ENCODE data around the gene ANO10. TPM values are rescaled to one million over a fixed set of nuclear protein-coding genes. Genes with fewer than 3 reads are reported as not detected.

ANO10 gene
- total and polyA plus RNA-seq, 5 donors from 2014 or later = 5.3 to 9.8 (median 6.5) TPM

DNA sequence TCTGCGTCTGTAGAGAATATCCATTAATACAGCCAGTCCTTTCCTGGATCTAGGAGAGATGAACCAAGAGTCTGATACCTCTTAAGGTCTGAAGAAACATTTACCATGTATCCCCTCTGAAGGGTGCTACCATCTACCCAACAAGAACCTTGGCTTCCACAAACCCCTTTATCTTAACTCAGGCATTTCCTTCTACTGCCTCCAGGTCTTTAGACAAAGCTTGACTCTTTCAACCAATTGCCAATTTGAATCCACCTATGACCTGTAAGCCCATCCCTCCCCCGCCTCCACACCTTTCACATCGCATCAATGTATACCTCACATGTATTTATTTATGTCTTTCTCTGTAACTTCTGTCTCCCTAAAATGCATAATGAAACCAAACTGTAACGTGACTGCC, 196.0 kb downstream of the ANO10 start:
- no peaks in the 10 kb centered on the region for H3K27me3 ChIP-seq (ENCODE audit: control insufficient read depth, insufficient read depth, low read length)
- ATAC-seq (ENCODE audit: low read depth in 2 of 2) (no peak), DNase-seq (no peak)
- Mint-ChIP-seq H3K4me3 (no peak overlapping the region), H3K27me3 (no peaks in the 10 kb centered on the region), H3K36me3 (peaks cover 16% of the 10 kb centered on the region), H3K9me3 (peaks cover 0 to 13% (median 1%) of the 10 kb centered on the region in 7 donors), H3K27ac (no peak overlapping the region), H3K4me1 (no peaks in the 10 kb centered on the region)
- H3K4me3 ChIP-seq (ENCODE audit: low read depth, low read length) = no peak overlapping the region
- no peaks in the 10 kb centered on the region for H3K4me1 ChIP-seq (ENCODE audit: control insufficient read depth, insufficient read depth, low read length, poor library complexity, severe bottlenecking)
- H3K27ac ChIP-seq (ENCODE audit: insufficient read depth, low read length, poor library complexity, severe bottlenecking) = no peak overlapping the region
- H3K36me3 ChIP-seq (ENCODE audit: control insufficient read depth, insufficient read depth, low read length) = no peaks in the 10 kb centered on the region
- H3K9me3 ChIP-seq (ENCODE audit: control insufficient read depth in 2 of 2, low read length in 2 of 2) = peaks cover 0 to 7% of the 10 kb centered on the region in 2 experiments

DNA sequence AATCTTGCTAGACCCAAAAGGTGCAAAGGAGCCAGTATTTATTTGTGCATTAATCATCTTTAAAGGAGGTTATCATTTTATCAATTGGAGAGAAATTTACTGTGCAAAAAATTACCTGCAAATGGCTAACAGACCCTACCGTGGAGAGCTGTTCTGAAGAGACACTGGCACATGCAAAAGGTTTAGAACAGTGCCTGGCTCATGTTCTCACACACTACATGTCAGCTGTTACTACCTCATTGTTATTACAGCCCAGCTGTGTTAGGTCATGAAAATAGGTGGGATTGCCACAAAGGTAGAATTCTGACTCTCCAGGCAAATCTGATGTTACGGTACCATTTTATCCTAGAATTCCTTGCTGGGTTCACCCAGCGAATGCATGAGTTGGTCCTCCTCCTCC, 198.2 kb downstream of the ANO10 start:
- H3K4me1 Mint-ChIP-seq = no peaks in the 10 kb centered on the region
- H3K9me3 Mint-ChIP-seq = peaks cover 0 to 13% (median 1%) of the 10 kb centered on the region in 7 donors
- Histone ChIP-seq H3K4me3 (ENCODE audit: low read depth, low read length) (no peak overlapping the region), H3K27ac (ENCODE audit: insufficient read depth, low read length, poor library complexity, severe bottlenecking) (no peak overlapping the region), H3K27me3 (ENCODE audit: control insufficient read depth, insufficient read depth, low read length) (no peaks in the 10 kb centered on the region), H3K4me1 (ENCODE audit: control insufficient read depth, insufficient read depth, low read length, poor library complexity, severe bottlenecking) (no peaks in the 10 kb centered on the region), H3K9me3 (ENCODE audit: control insufficient read depth in 2 of 2, low read length in 2 of 2) (peaks cover 0 to 7% of the 10 kb centered on the region in 2 experiments), H3K36me3 (ENCODE audit: control insufficient read depth, insufficient read depth, low read length) (no peaks in the 10 kb centered on the region)
- no peak overlapping the region for H3K27ac Mint-ChIP-seq
- ATAC-seq (ENCODE audit: low read depth in 2 of 2) (no peak), DNase-seq (no peak)
- peaks cover 21% of the 10 kb centered on the region for H3K36me3 Mint-ChIP-seq
- no peak overlapping the region for H3K4me3 Mint-ChIP-seq
- no peaks in the 10 kb centered on the region for H3K27me3 Mint-ChIP-seq

DNA sequence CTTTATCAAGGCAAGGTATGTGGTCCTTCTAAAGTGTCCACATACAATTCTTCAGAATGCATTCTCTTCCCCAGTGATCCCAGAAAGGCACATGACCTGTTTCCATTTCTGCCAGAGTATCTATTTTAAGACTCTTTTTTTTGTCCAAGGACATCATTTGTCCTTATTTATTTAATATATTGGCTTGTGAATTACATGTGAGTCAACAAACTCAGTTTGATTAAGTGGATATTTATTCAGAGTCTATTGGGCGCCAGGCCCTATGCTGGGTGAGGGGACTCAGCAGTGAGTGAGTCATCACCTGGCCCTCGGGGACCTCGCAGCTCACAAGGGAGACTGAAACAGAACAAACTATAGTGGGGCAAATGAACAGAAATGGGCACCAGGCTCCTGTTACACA, 198.7 kb downstream of the ANO10 start:
- H3K4me1 ChIP-seq (ENCODE audit: control insufficient read depth, insufficient read depth, low read length, poor library complexity, severe bottlenecking) = no peaks in the 10 kb centered on the region
- Mint-ChIP-seq H3K27ac (peak overlapping the region in 1 of 3 donors; percentile 62), H3K36me3 (peaks cover 21% of the 10 kb centered on the region), H3K4me1 (no peaks in the 10 kb centered on the region), H3K4me3 (no peak overlapping the region), H3K27me3 (no peaks in the 10 kb centered on the region), H3K9me3 (peaks cover 0 to 13% (median 1%) of the 10 kb centered on the region in 7 donors)
- DNase-seq (no peak), ATAC-seq (ENCODE audit: low read depth in 2 of 2) (no peak)
- no peak overlapping the region for H3K4me3 ChIP-seq (ENCODE audit: low read depth, low read length)
- H3K27ac ChIP-seq (ENCODE audit: insufficient read depth, low read length, poor library complexity, severe bottlenecking) = no peak overlapping the region
- no peaks in the 10 kb centered on the region for H3K27me3 ChIP-seq (ENCODE audit: control insufficient read depth, insufficient read depth, low read length)
- H3K9me3 ChIP-seq (ENCODE audit: control insufficient read depth in 2 of 2, low read length in 2 of 2) = peaks cover 0 to 7% of the 10 kb centered on the region in 2 experiments
- H3K36me3 ChIP-seq (ENCODE audit: control insufficient read depth, insufficient read depth, low read length) = no peaks in the 10 kb centered on the region

DNA sequence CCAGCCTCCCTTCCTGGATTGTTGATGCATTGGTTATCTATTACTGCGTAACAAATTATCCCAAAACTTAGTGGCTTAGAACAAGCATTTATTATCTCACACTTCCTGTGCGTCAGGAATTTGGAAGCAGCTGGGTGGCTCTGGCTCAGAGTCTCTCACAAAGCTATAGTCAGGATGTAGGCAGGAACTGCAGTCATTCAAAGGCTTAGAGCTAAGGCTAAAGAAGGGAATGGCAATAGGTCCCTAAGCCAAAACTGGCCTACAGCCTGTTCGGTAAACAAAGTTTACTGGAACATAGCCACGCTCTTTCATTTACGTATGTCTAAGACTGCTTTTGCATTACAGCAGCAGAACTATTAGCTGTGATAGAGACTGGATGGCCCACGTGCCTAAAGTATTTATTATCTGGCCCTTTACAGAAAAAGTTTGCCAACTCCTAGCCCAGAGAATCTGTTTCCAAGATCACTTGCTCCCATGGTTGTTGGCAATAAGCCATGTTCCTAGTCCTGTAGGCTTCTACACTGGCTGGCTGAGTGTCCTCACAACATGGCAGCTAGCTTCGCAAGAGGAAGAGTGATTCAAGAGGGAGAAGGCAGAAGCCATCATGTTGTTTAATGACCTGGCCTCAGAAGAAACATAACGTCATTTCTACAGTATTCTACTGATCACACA, 203.1 kb downstream of the ANO10 start:
- H3K4me3 ChIP-seq (ENCODE audit: low read depth, low read length) = no peak overlapping the region
- Mint-ChIP-seq H3K27ac (no peak overlapping the region), H3K4me1 (peaks cover 4 to 6% (median 4%) of the 10 kb centered on the region in 4 donors), H3K4me3 (no peak overlapping the region), H3K36me3 (peaks cover 7% of the 10 kb centered on the region), H3K27me3 (no peaks in the 10 kb centered on the region), H3K9me3 (peaks cover 0 to 1% (median 0%) of the 10 kb centered on the region in 7 donors)
- H3K4me1 ChIP-seq (ENCODE audit: control insufficient read depth, insufficient read depth, low read length, poor library complexity, severe bottlenecking) = no peaks in the 10 kb centered on the region
- no peak overlapping the region for H3K27ac ChIP-seq (ENCODE audit: insufficient read depth, low read length, poor library complexity, severe bottlenecking)
- DNase-seq (no peak), ATAC-seq (ENCODE audit: low read depth in 2 of 2) (no peak)
- H3K9me3 ChIP-seq (ENCODE audit: control insufficient read depth in 2 of 2, low read length in 2 of 2) = no peaks in the 10 kb centered on the region
- H3K36me3 ChIP-seq (ENCODE audit: control insufficient read depth, insufficient read depth, low read length) = no peaks in the 10 kb centered on the region
- no peaks in the 10 kb centered on the region for H3K27me3 ChIP-seq (ENCODE audit: control insufficient read depth, insufficient read depth, low read length)

DNA sequence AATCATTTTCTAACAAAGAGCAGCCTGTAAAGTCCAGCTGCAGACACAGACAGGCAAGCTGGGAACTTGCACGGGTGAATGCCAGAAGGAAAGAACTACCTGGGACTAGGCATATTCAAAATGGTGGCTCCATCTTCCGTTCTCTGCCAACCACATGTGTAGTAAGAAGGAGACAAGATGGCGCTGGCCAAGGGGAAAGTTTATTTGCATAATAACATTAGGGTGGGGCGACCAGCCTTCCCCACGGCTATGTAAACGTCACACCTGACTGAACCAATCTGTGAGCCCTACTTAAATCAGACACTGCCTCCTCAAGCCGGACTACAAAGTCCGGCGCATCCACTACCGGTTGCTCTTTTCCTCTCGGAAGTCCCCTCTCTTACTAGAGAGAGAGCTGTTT, 204.7 kb downstream of the ANO10 start:
- no peak overlapping the region for H3K27ac Mint-ChIP-seq
- H3K4me3 Mint-ChIP-seq = no peak overlapping the region
- peaks cover 5% of the 10 kb centered on the region for H3K36me3 Mint-ChIP-seq
- H3K4me1 ChIP-seq (ENCODE audit: control insufficient read depth, insufficient read depth, low read length, poor library complexity, severe bottlenecking) = peaks cover 6% of the 10 kb centered on the region
- DNase-seq = no peak
- H3K27me3 ChIP-seq (ENCODE audit: control insufficient read depth, insufficient read depth, low read length) = no peaks in the 10 kb centered on the region
- H3K4me1 Mint-ChIP-seq = peaks cover 8 to 20% (median 14%) of the 10 kb centered on the region in 4 donors
- H3K27me3 Mint-ChIP-seq = no peaks in the 10 kb centered on the region
- no peak overlapping the region for H3K27ac ChIP-seq (ENCODE audit: insufficient read depth, low read length, poor library complexity, severe bottlenecking)
- no peak for ATAC-seq (ENCODE audit: low read depth in 2 of 2)
- no peak overlapping the region for H3K4me3 ChIP-seq (ENCODE audit: low read depth, low read length)
- H3K9me3 Mint-ChIP-seq = no peaks in the 10 kb centered on the region
- H3K9me3 ChIP-seq (ENCODE audit: control insufficient read depth in 2 of 2, low read length in 2 of 2) = no peaks in the 10 kb centered on the region
- H3K36me3 ChIP-seq (ENCODE audit: control insufficient read depth, insufficient read depth, low read length) = no peaks in the 10 kb centered on the region

DNA sequence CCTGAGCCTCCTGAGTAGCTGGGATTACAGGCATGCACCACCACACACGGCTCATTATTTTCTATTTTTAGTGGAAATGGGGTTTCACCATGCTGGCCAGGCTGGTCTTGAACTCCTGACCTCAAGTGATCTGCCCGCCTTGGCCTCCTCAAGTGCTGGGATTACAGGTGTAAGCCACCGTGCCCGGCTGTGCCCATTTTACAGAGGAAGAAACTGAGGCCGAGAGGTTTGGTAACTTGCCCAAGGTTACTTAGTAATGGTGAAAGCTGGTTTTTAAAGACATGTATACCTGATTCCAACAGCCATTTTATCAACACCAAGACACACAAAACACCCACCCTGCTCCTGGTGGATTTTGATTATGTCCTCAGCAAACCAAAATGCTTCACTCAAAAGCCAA, 206.7 kb downstream of the ANO10 start:
- Histone ChIP-seq H3K27ac (ENCODE audit: insufficient read depth, low read length, poor library complexity, severe bottlenecking) (no peak overlapping the region), H3K27me3 (ENCODE audit: control insufficient read depth, insufficient read depth, low read length) (no peaks in the 10 kb centered on the region), H3K9me3 (ENCODE audit: control insufficient read depth in 2 of 2, low read length in 2 of 2) (no peaks in the 10 kb centered on the region), H3K4me1 (ENCODE audit: control insufficient read depth, insufficient read depth, low read length, poor library complexity, severe bottlenecking) (peaks cover 6% of the 10 kb centered on the region), H3K4me3 (ENCODE audit: low read depth, low read length) (no peak overlapping the region), H3K36me3 (ENCODE audit: control insufficient read depth, insufficient read depth, low read length) (no peaks in the 10 kb centered on the region)
- DNase-seq (no peak), ATAC-seq (ENCODE audit: low read depth in 2 of 2) (no peak)
- Mint-ChIP-seq H3K9me3 (no peaks in the 10 kb centered on the region), H3K4me1 (peaks cover 8 to 22% (median 15%) of the 10 kb centered on the region in 4 donors), H3K27me3 (no peaks in the 10 kb centered on the region), H3K36me3 (peaks cover 5% of the 10 kb centered on the region), H3K4me3 (no peak overlapping the region), H3K27ac (no peak overlapping the region)

DNA sequence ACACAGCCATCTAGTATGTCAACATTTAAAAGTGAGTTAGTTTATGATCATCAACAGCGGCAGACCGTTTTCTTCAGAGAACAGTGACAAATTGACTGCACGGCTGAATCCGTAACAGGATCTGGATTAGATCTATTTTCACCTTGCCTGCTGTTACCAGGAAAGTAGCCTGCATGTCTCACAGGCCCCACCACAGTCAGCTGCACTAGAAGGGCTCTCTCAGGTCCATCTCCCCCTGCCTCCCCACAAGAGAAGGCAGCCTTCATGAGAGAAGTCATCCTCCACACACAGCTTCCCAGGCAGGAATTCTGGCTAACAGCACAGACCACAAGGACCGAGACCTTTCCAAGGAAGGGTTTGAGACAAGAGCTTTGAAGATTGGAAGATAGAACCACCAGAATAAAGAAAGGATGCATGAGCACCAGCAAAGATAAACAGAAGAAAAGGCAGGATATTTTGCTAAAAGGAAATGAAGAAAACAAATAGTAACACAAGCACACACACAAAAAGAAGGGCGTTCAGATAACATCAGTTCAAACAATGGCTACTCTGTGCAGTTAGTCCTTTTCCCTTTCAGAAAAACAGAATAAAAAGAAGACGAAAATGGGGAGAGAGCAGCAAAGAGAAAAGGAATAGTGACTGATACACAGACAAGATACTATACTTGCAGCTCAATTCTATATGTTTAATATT, 208.0 kb downstream of the ANO10 start:
- H3K4me1 ChIP-seq (ENCODE audit: control insufficient read depth, insufficient read depth, low read length, poor library complexity, severe bottlenecking) = peaks cover 6% of the 10 kb centered on the region
- no peaks in the 10 kb centered on the region for H3K9me3 ChIP-seq (ENCODE audit: control insufficient read depth in 2 of 2, low read length in 2 of 2)
- Mint-ChIP-seq H3K27me3 (no peaks in the 10 kb centered on the region), H3K36me3 (peaks cover under 1% of the 10 kb centered on the region), H3K4me3 (no peak overlapping the region), H3K4me1 (peaks cover 8 to 22% (median 15%) of the 10 kb centered on the region in 4 donors), H3K27ac (peak overlapping the region in 2 of 3 donors; percentile 42 to 91), H3K9me3 (no peaks in the 10 kb centered on the region)
- no peaks in the 10 kb centered on the region for H3K27me3 ChIP-seq (ENCODE audit: control insufficient read depth, insufficient read depth, low read length)
- H3K27ac ChIP-seq (ENCODE audit: insufficient read depth, low read length, poor library complexity, severe bottlenecking) = no peak overlapping the region
- H3K4me3 ChIP-seq (ENCODE audit: low read depth, low read length) = no peak overlapping the region
- no peaks in the 10 kb centered on the region for H3K36me3 ChIP-seq (ENCODE audit: control insufficient read depth, insufficient read depth, low read length)
- DNase-seq = no peak
- ATAC-seq (ENCODE audit: low read depth in 2 of 2) = no peak

DNA sequence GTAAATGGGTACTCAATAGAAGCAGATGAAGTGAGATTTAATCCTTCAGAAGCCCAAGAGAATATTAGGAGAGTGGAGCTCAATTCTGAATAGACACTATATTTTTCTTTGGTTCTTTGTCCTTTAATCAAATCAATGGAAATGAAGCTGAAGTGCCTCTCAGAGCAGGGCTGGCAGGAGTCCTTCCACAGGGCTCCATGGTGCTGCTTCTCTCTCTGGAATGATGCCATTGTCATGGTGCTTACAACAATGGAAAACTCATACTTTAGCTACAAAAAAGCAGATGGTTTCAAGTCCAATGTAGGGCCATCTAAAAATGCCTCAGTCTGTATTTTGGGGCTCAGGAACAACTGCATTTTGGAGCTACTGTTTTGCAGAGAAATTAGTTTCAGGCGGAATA, 210.4 kb downstream of the ANO10 start:
- H3K9me3 ChIP-seq (ENCODE audit: control insufficient read depth in 2 of 2, low read length in 2 of 2) = no peaks in the 10 kb centered on the region
- Mint-ChIP-seq H3K4me1 (peaks cover 8 to 22% (median 15%) of the 10 kb centered on the region in 4 donors), H3K9me3 (no peaks in the 10 kb centered on the region), H3K4me3 (no peak overlapping the region), H3K36me3 (peaks cover 9% of the 10 kb centered on the region), H3K27ac (peak overlapping the region in 1 of 3 donors; percentile 18), H3K27me3 (no peaks in the 10 kb centered on the region)
- DNase-seq (no peak), ATAC-seq (ENCODE audit: low read depth in 2 of 2) (no peak)
- no peaks in the 10 kb centered on the region for H3K36me3 ChIP-seq (ENCODE audit: control insufficient read depth, insufficient read depth, low read length)
- H3K27ac ChIP-seq (ENCODE audit: insufficient read depth, low read length, poor library complexity, severe bottlenecking) = no peak overlapping the region
- H3K4me1 ChIP-seq (ENCODE audit: control insufficient read depth, insufficient read depth, low read length, poor library complexity, severe bottlenecking) = peaks cover 6% of the 10 kb centered on the region
- H3K4me3 ChIP-seq (ENCODE audit: low read depth, low read length) = no peak overlapping the region
- H3K27me3 ChIP-seq (ENCODE audit: control insufficient read depth, insufficient read depth, low read length) = no peaks in the 10 kb centered on the region

Data from CD4-positive, CD25-positive, alpha-beta regulatory T cell (primary cell).